NCI-H187 (cell line): ENCODE results near the gene MVB12B.

ENCODE experiments used
- DNase-seq, 2 experiments: peaks; one replicate each; lab custom pipeline; 2025; lab: John Stamatoyannopoulos, UW

MVB12B gene

GRCh38 chr9:126431077-126431742 lies 104.6 kb downstream of the MVB12B start:
- no peak for DNase-seq

- no peak for DNase-seq
Measured at GRCh38 chr9:126432659-126433058, 106.0 kb downstream of the MVB12B start.

GRCh38 chr9:126435105-126435504 lies 108.5 kb downstream of the MVB12B start:
- no peak for DNase-seq

- DNase-seq: no peak
Measured at GRCh38 chr9:126435626-126436025, 109.0 kb downstream of the MVB12B start.

- peak in 1 of 2 experiments; percentile 58 for DNase-seq
Measured at GRCh38 chr9:126436545-126437267, 110.1 kb downstream of the MVB12B start.

- DNase-seq: no peak
Measured at GRCh38 chr9:126437268-126437666, 110.6 kb downstream of the MVB12B start.

GRCh38 chr9:126437701-126438100 lies 111.1 kb downstream of the MVB12B start:
- no peak for DNase-seq

GRCh38 chr9:126438741-126439401 lies 112.2 kb downstream of the MVB12B start:
- DNase-seq: no peak

- no peak for DNase-seq
Measured at GRCh38 chr9:126439402-126439765, 112.8 kb downstream of the MVB12B start.

- no peak for DNase-seq
Measured at GRCh38 chr9:126439883-126440653, 113.4 kb downstream of the MVB12B start.

GRCh38 chr9:126440940-126441339 lies 114.3 kb downstream of the MVB12B start:
- DNase-seq: no peak

- no peak for DNase-seq
Measured at GRCh38 chr9:126442636-126443035, 116.0 kb downstream of the MVB12B start.

- DNase-seq: no peak
Measured at GRCh38 chr9:126443144-126443543, 116.5 kb downstream of the MVB12B start.

GRCh38 chr9:126448136-126448535 lies 121.5 kb downstream of the MVB12B start:
- no peak for DNase-seq

GRCh38 chr9:126448865-126449577 lies 122.4 kb downstream of the MVB12B start:
- DNase-seq: no peak

GRCh38 chr9:126449725-126450667 lies 123.4 kb downstream of the MVB12B start:
- DNase-seq: no peak

GRCh38 chr9:126450668-126451205 lies 124.1 kb downstream of the MVB12B start:
- DNase-seq: no peak

GRCh38 chr9:126451316-126451885 lies 124.8 kb downstream of the MVB12B start:
- DNase-seq: no peak

GRCh38 chr9:126452106-126452505 lies 125.5 kb downstream of the MVB12B start:
- DNase-seq: no peak
